ENCODE measurements around the gene CPTP.
"Not testable (repeated sequence)": the region's sequence is repeated elsewhere in the genome, so short reads cannot be mapped to it uniquely, and the experiment has no call there.

CPTP gene

DNA sequence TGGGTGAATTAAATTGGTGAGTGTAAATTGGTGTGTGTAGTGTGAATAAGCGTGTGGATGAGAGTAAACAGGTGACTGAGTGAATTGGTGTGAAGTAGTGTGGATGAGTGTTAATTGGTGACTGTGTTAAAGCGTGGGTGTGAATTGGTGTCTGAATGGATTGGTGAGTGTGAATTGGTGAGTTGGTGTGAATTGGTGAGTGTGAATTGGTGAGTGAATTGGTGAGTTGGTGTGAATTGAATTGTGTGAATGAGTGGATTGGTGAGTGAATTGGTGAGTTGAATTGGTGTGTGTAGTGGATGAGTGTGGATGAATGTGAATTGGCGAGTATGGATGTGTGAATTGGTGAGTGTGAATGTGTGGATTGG, 42.1 kb downstream of the CPTP start:
- no peak for DNase-seq (ENCODE audit: low spot score)

GRCh38 chr1:1367315-1367714, 42.7 kb downstream of the CPTP start:
- DNase-seq (ENCODE audit: low spot score) = no peak

DNA sequence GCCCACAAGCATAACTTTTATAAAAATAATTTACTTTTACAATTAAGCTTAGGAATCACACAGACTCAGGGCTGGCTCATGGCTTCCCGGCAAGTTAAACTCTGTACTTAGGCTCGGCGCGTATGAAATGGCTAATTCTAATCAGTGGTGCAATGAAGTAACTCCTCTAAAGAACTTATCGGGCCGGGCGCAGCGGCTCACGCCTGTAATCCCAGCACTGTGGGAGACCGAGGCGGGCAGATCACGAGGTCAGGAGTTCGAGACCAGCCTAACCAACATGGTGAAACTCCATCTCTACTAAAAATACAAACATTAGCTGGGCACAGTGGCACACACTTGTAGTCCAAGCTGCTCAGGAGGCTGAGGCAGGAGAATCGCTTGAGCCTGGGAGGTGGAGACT, 45.5 kb downstream of the CPTP start:
- DNase-seq (ENCODE audit: low spot score) = not testable (repeated sequence)

DNA sequence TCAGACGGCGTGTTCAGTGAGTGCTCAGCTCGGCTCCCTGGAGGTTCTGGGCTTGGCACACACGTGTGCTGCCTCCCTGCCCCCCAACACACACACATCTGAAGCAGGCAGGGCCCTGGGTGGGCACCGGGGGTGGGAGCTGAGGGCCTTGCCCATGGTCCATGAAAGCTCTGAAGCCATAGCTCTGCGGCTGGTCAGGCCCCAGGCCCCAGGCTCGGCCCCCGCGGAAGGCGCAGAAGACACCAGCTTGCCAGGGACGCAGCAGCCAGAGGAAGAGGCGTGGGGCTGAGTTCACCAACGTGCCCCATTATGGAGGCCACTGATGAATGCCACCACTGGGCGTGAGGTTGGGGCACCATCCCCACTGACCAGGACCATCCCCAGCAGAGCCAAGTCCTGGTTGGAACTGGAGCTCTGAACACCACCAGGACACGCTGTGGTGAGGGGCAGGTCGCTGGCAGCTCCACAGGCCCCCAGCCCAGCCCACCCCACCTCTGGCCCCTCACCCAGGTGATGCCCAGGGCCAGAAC, 46.2 kb downstream of the CPTP start:
- no peak for DNase-seq (ENCODE audit: low spot score)

DNA sequence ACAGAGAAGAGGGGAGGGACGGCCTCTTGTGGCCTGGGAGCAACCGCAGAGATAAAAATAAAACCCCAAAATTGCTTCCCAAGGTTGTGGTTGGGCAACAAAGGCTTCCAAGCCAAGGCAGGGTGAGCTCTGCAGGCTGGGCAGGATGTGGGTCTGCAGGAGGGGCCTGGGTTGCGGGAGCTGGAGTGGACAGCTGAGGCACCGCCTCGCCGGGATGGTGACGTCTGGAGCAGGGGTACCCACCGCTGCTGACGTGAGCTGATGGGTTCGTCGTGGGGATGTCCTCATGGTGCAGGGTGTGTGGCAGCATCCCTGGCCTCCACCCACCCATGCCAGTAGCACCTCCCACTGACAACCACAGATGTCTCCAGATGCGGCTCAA, 46.8 kb downstream of the CPTP start:
- no peak for DNase-seq (ENCODE audit: low spot score)

DNA sequence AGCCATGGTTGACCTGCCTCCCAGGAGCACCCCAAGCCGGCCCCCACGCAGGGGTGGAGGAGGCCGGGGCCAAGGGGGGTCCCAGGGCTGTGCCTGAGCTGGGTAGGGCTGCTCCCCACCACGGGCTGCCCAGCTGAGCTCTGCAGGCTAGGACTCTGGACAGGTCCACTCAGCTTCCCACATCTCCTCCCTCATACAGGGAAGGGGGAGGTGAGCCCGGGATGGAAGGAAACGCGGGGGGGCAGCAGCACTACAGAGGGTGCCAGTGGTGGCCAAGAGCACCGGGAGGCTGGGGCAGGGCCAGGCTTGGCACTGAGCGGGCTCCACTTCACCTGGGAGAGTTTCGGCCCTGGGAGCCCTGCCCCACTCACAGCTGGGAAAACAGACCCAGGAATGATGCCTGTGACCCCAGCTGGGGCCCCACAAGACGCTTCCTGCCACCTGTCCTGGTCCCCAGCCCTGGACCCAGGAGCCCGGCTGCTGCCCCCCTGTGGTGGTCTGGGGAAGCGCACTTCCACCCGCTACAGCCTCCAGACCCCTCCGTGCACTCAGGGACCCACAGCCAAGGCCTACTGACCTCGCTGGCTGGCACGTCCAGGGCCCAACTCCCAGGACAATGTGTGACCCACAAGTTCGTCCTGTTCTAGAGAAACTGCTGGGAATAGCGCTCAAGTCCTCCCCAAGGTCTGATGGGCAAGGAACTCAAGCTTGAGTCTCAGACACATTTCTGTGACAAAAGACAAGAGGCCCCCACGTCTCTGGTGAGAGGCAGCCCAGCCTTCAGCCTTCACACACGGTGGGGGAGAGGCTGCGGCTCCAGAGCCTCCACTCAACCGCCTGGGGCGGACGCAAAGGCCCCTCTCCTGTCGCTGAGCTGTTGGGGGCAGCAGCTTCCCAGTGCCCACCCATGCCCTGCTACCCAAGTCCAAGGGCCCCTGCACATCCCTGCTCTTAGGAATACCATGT, 47.4 kb downstream of the CPTP start:
- DNase-seq (ENCODE audit: low spot score) = no peak

DNA sequence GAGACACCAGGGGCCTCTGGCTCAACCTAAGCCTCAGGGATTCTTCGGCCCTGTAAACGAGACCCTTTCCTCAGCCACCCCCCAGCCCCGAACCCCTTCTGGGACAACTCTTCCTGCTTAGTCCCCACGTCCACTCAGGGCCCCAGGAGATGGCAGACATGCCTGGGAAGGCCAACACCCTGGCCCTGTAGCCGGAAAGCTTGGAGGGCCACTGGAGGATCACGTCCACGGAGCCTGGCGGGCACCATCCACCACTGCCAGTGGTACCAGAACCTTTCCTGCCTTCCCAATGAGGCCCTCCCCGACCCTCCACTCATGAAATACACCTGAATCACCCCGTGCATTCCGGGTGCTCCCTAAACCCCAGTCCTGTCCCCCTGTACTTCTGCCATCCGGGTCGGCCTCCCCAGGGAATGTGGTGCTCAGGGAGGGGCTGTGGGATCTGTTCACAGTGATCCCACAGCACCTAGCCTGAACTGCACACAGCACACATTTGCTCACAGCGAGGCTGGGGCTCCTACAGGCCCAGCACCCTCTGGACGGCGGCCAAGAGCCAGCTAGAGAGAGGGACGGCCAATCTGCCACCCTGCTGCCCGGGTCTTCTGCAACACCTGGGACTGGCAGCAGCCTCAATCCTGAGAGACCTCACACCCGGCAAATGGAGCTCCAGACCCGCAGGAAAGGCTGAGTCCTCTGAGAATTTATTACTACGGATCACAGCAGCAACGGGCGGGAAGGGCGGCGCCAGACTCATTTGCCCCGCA, 48.6 kb downstream of the CPTP start:
- DNase-seq (ENCODE audit: low spot score) = no peak

GRCh38 chr1:1373815-1374588, 49.4 kb downstream of the CPTP start:
- DNase-seq (ENCODE audit: low spot score) = no peak

- no peak for DNase-seq (ENCODE audit: low spot score)
These were observed 50.0 kb downstream of the CPTP start for GRCh38 chr1:1374589-1374928.

DNA sequence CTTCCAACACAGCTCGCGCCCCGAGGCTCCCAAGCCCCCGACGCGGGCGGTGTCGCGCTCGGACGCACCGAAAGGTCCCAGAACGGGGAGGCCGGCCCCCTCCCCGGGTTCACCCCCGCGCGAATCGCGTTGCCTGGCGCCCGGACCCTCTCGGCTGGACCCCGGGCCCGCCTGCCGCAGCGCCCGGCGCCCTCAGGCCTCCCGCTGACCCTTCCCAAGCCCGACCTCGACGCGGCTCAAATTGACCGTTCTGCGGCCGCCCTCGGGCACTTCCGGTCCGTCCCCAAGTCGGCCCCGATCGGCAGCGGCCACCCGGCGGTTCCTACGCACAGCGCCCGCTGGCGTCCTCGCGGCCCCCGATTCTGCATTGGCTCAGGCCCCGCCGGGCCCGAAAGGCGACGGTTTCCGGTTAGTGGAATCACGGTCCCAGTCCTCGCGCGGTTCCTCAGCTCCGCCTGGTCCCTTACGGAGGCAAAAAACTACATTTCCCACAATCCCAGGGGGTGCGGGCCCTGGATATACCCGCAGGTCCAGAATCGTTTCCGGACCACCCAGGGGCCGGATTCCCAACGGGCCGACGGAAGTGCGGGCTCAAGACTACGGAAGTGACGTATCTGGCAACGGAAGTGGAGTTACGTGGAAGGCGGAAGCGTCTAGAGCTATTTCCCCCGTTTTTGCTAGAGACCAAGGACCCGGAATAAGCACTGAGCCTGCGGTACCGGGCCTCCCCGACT, 50.5 kb downstream of the CPTP start, which contains the start of gene AURKAIP1:
TSS of gene AURKAIP1 (minus strand) at position 279 of the 734 bp plus-strand sequence. CDS start 451 bp downstream, outside the sequence.
- peak; percentile 100 for DNase-seq (ENCODE audit: low spot score)

DNA sequence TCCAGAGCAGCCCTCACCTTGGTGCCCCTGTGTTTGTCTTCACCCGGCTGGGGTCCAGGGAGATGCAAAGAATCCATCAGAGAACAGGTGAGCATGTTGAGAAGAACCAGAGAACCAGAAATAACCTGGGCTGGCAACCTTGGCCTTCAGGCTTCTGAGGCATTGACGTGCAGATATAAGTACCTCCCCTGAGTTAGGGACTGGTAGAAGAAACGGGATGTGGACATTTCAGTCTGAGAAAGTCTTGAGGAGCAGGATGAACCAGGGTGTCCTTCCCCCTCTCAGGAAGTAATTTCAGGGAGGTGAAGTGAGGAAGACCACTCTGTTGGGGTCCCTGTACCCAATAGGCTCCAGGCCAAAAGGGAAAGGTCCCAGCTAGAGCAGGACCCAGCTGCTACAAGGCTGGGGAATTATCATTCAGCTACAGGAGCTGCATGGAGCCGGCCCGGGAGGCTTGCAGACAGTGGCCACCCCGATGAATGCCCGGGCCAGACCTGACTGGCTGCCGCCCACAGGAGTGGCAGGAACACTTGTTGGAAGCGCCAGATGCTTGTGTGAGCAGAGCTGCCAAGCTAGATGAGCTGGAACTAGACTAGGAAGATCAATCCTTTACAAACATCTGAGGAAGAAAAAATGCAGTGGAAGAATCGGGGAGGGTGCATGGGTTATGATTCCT, 52.1 kb downstream of the CPTP start:
- DNase-seq (ENCODE audit: low spot score) = no peak

DNA sequence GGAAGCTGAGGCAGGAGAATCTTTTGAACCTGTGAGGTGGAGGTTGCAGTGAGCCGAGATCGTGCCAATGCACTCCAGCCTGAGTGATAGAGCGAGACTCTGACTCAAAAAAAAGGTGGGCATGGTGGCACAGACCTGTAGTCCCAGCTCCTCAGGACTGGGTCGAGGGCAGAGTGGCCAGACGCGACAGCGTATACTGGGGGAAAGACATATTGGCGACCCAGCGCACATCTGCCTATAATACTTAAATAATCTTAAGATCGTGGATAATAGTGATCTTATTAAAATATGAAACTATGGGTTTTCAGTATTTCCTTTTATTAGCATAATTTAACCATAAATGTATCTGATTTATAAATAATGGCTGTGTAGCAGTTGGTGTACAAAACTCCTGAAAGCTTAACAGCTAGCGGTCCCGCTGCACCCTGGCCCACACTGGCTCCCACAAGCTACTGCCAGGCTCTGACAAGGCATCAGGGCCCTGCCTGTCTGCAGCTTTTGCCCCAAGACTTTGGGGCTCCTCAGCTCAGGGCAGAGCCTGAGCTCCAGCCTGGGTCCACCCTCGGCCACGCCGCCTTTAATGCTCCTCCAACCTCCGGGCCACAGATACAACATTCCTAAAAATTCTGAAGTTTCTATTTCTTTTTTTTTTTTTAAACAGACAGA, 53.1 kb downstream of the CPTP start:
- no peak for DNase-seq (ENCODE audit: low spot score)
